Measurements from ENCODE around the gene GNLY. TPM values are rescaled to one million over a fixed set of nuclear protein-coding genes. Genes with fewer than 3 reads are reported as not detected.

Gene GNLY
- total and polyA plus RNA-seq, 5 donors: 1.4 to 2.6 (median 2.2) TPM; not detected in 1

GRCh38 chr2:85721641-85722040 is 27.5 kb downstream of the GNLY start:
- 94% methylated on average over 4 of the region's 4 CpGs for WGBS
- intact Hi-C loops (cut with DNase I): loop anchor here in 2 of 4 donors (10.0 kb wide), 1 partner anchor 353 kb away; no protein-coding TSS in a partner anchor
- DNase-seq (no peak), ATAC-seq (no peak)
- H3K9me3 ChIP-seq (ENCODE audit: control insufficient read depth, low read length): no peaks in the 10 kb centered on the region
- peaks cover 2% of the 10 kb centered on the region for H3K4me1 ChIP-seq (ENCODE audit: control insufficient read depth, insufficient read depth, low read length)
- no peaks in the 10 kb centered on the region for H3K27me3 ChIP-seq (ENCODE audit: control insufficient read depth, insufficient read depth)
- H3K27ac ChIP-seq (ENCODE audit: low read length): no peak overlapping the region
- H3K4me3 ChIP-seq (ENCODE audit: low read length): no peak overlapping the region

- Histone ChIP-seq H3K4me3 (ENCODE audit: low read length) (no peak overlapping the region), H3K27me3 (ENCODE audit: control insufficient read depth, insufficient read depth) (no peaks in the 10 kb centered on the region), H3K27ac (ENCODE audit: low read length) (no peak overlapping the region), H3K4me1 (ENCODE audit: control insufficient read depth, insufficient read depth, low read length) (peaks cover 2% of the 10 kb centered on the region), H3K9me3 (ENCODE audit: control insufficient read depth, low read length) (no peaks in the 10 kb centered on the region)
- ATAC-seq: no peak
- no peak for DNase-seq
- 86% methylated on average over 6 of the region's 6 CpGs for WGBS
- intact Hi-C loops (cut with DNase I): loop anchor here in 2 of 4 donors (10.0 kb wide), 1 partner anchor 352 kb away; no protein-coding TSS in a partner anchor
Observed at GRCh38 chr2:85722519-85722918, 28.4 kb downstream of the GNLY start.

- Histone ChIP-seq H3K27ac (ENCODE audit: low read length) (no peak overlapping the region), H3K4me3 (ENCODE audit: low read length) (no peak overlapping the region), H3K27me3 (ENCODE audit: control insufficient read depth, insufficient read depth) (no peaks in the 10 kb centered on the region), H3K9me3 (ENCODE audit: control insufficient read depth, low read length) (no peaks in the 10 kb centered on the region), H3K4me1 (ENCODE audit: control insufficient read depth, insufficient read depth, low read length) (peaks cover 2% of the 10 kb centered on the region)
- ATAC-seq (no peak), DNase-seq (no peak)
- WGBS: 99% methylated on average over 2 of the region's 2 CpGs
- intact Hi-C loops (cut with DNase I): loop anchor here in 2 of 4 donors (10.0 kb wide), 1 partner anchor 351 kb away; no protein-coding TSS in a partner anchor
Observed at GRCh38 chr2:85723707-85724360, 29.7 kb downstream of the GNLY start.

GRCh38 chr2:85724731-85725181 is 30.6 kb downstream of the GNLY start:
- intact Hi-C loops (cut with DNase I): loop anchor here in 3 of 4 donors (5.0 to 10.0 kb wide), 2 partner anchors 88 to 350 kb away; no protein-coding TSS in a partner anchor
- ATAC-seq (no peak), DNase-seq (peak in 1 of 3 donors; percentile 30)
- WGBS: 77% methylated on average over 5 of the region's 5 CpGs
- Histone ChIP-seq H3K27me3 (ENCODE audit: control insufficient read depth, insufficient read depth) (no peaks in the 10 kb centered on the region), H3K9me3 (ENCODE audit: control insufficient read depth, low read length) (no peaks in the 10 kb centered on the region), H3K27ac (ENCODE audit: low read length) (no peak overlapping the region), H3K4me3 (ENCODE audit: low read length) (no peak overlapping the region), H3K4me1 (ENCODE audit: control insufficient read depth, insufficient read depth, low read length) (peaks cover 2% of the 10 kb centered on the region)

GRCh38 chr2:85725451-85725850 is 31.3 kb downstream of the GNLY start:
- Histone ChIP-seq H3K9me3 (ENCODE audit: control insufficient read depth, low read length) (no peaks in the 10 kb centered on the region), H3K4me1 (ENCODE audit: control insufficient read depth, insufficient read depth, low read length) (peaks cover 2% of the 10 kb centered on the region), H3K27ac (ENCODE audit: low read length) (no peak overlapping the region), H3K4me3 (ENCODE audit: low read length) (no peak overlapping the region), H3K27me3 (ENCODE audit: control insufficient read depth, insufficient read depth) (no peaks in the 10 kb centered on the region)
- 52% methylated on average over 2 of the region's 2 CpGs for WGBS
- no peak for ATAC-seq
- intact Hi-C loops (cut with DNase I): loop anchor here in 3 of 4 donors (5.0 to 10.0 kb wide), 2 partner anchors 87 to 349 kb away; no protein-coding TSS in a partner anchor
- DNase-seq: no peak

- 78% methylated on average over 10 of the region's 10 CpGs for WGBS
- H3K4me3 ChIP-seq (ENCODE audit: low read length): no peak overlapping the region
- no peaks in the 10 kb centered on the region for H3K9me3 ChIP-seq (ENCODE audit: control insufficient read depth, low read length)
- intact Hi-C loops (cut with DNase I): loop anchor here (2.0 to 10.0 kb wide), 3 partner anchors 85 to 347 kb away; no protein-coding TSS in a partner anchor
- H3K27ac ChIP-seq (ENCODE audit: low read length): no peak overlapping the region
- peaks cover 2% of the 10 kb centered on the region for H3K4me1 ChIP-seq (ENCODE audit: control insufficient read depth, insufficient read depth, low read length)
- peak in 1 of 3 donors; percentile 78 for DNase-seq
- no peaks in the 10 kb centered on the region for H3K27me3 ChIP-seq (ENCODE audit: control insufficient read depth, insufficient read depth)
- ATAC-seq: peak in 1 of 2 donors; percentile 24
Observed at GRCh38 chr2:85727798-85728197, 33.6 kb downstream of the GNLY start.

- H3K27ac ChIP-seq (ENCODE audit: low read length): no peak overlapping the region
- DNase-seq: no peak
- peaks cover 2% of the 10 kb centered on the region for H3K4me1 ChIP-seq (ENCODE audit: control insufficient read depth, insufficient read depth, low read length)
- no peaks in the 10 kb centered on the region for H3K27me3 ChIP-seq (ENCODE audit: control insufficient read depth, insufficient read depth)
- intact Hi-C loops (cut with DNase I): loop anchor here (2.0 to 10.0 kb wide), 3 partner anchors 84 to 346 kb away; no protein-coding TSS in a partner anchor
- WGBS: 63% methylated on average over 5 of the region's 5 CpGs
- H3K4me3 ChIP-seq (ENCODE audit: low read length): no peak overlapping the region
- no peaks in the 10 kb centered on the region for H3K9me3 ChIP-seq (ENCODE audit: control insufficient read depth, low read length)
- ATAC-seq: peak in 1 of 2 donors; percentile 30
Observed at GRCh38 chr2:85728342-85728741, 34.2 kb downstream of the GNLY start.

GRCh38 chr2:85728883-85729824 is 35.0 kb downstream of the GNLY start:
- intact Hi-C loops (cut with DNase I): loop anchor here (2.0 to 10.0 kb wide), 3 partner anchors 83 to 346 kb away; no protein-coding TSS in a partner anchor
- no peaks in the 10 kb centered on the region for H3K4me1 ChIP-seq (ENCODE audit: control insufficient read depth, insufficient read depth, low read length)
- whole genome bisulfite sequencing: 37% methylated on average over 26 of the region's 26 CpGs
- ATAC-seq (peak; percentile 94 to 96), DNase-seq (peak; percentile 91 to 96 (median 96))
- H3K27ac ChIP-seq (ENCODE audit: low read length): no peak overlapping the region
- no peaks in the 10 kb centered on the region for H3K27me3 ChIP-seq (ENCODE audit: control insufficient read depth, insufficient read depth)
- no peaks in the 10 kb centered on the region for H3K9me3 ChIP-seq (ENCODE audit: control insufficient read depth, low read length)
- no peak overlapping the region for H3K4me3 ChIP-seq (ENCODE audit: low read length)

GRCh38 chr2:85729825-85730510 is 35.8 kb downstream of the GNLY start:
- H3K27me3 ChIP-seq (ENCODE audit: control insufficient read depth, insufficient read depth): no peaks in the 10 kb centered on the region
- ATAC-seq (no peak), DNase-seq (no peak)
- H3K27ac ChIP-seq (ENCODE audit: low read length): no peak overlapping the region
- no peaks in the 10 kb centered on the region for H3K4me1 ChIP-seq (ENCODE audit: control insufficient read depth, insufficient read depth, low read length)
- 94% methylated on average over 10 of the region's 10 CpGs for WGBS
- no peaks in the 10 kb centered on the region for H3K9me3 ChIP-seq (ENCODE audit: control insufficient read depth, low read length)
- H3K4me3 ChIP-seq (ENCODE audit: low read length): no peak overlapping the region
- intact Hi-C loops (cut with DNase I): loop anchor here (2.0 to 10.0 kb wide), 4 partner anchors 67 to 345 kb away; no protein-coding TSS in a partner anchor

- DNase-seq (no peak), ATAC-seq (no peak)
- WGBS: 92% methylated on average over 10 of the region's 10 CpGs
- Histone ChIP-seq H3K4me3 (ENCODE audit: low read length) (no peak overlapping the region), H3K4me1 (ENCODE audit: control insufficient read depth, insufficient read depth, low read length) (no peaks in the 10 kb centered on the region), H3K27me3 (ENCODE audit: control insufficient read depth, insufficient read depth) (no peaks in the 10 kb centered on the region), H3K27ac (ENCODE audit: low read length) (no peak overlapping the region), H3K9me3 (ENCODE audit: control insufficient read depth, low read length) (no peaks in the 10 kb centered on the region)
- intact Hi-C loops (cut with DNase I): loop anchor here in 1 of 4 donors (5.0 kb wide), 2 partner anchors 67 to 82 kb away; no protein-coding TSS in a partner anchor
Observed at GRCh38 chr2:85730686-85731230, 36.6 kb downstream of the GNLY start.

Data from right cardiac atrium (tissue), 5 donors.